Activated T-helper 1 cell treated with anti-CD3 and anti-CD28 coated beads, Interleukin-12 subunit alpha, Interleukin-12 subunit beta, Interleukin-2, Interleukin-4 antibody, amounts not matched to agents 30 ng/mL and 10 ng/mL and 1 ng/mL, durations not matched to agents 14 hours and 24 hours and 36 hours (primary cell): ENCODE results near the gene TAS2R31. TPM values are rescaled to one million over a fixed set of nuclear protein-coding genes. Genes with fewer than 3 reads are reported as not detected.
"Not testable (repeated sequence)": the region's sequence is repeated elsewhere in the genome, so short reads cannot be mapped to it uniquely, and the experiment has no call there.

Experiments used
- DNase-seq: peaks from one replicate; pipeline ENCODE4 v3.0.0; 2021; ENCODE audit warnings: low spot score
- H3K27ac Mint-ChIP-seq: one replicate; pipeline ENCODE4 v1.8.0; 2021; ENCODE audit warnings: mild to moderate bottlenecking, mixed read lengths
- H3K27me3 Mint-ChIP-seq: one replicate; pipeline ENCODE4 v1.8.0; 2022; ENCODE audit warnings: mild to moderate bottlenecking, moderate library complexity, mixed read lengths; ENCODE audit not compliant: insufficient read depth
- H3K36me3 Mint-ChIP-seq: one replicate; pipeline ENCODE4 v1.8.0; 2021; ENCODE audit warnings: low read depth, mixed read lengths
- H3K4me1 Mint-ChIP-seq: one replicate; pipeline ENCODE4 v1.8.0; 2021; ENCODE audit warnings: low read depth, mixed read lengths
- H3K4me3 Mint-ChIP-seq: one replicate; pipeline ENCODE4 v1.8.0; 2021; ENCODE audit warnings: mild to moderate bottlenecking, moderate library complexity, mixed read lengths
- H3K9me3 Mint-ChIP-seq: one replicate; pipeline ENCODE4 v1.8.0; 2021; ENCODE audit warnings: mixed read lengths
- intact Hi-C: fragments of 100-400 bp; cut with micrococcal nuclease; formaldehyde crosslinking; loops from one replicate; pipeline ENCODE4 v1.15.1; 2024
- total RNA-seq: library from RNA; stranded (reverse); gene quantifications from 2 replicates; pipeline ENCODE4 v1.2.3, GENCODE V29; 2022

Gene TAS2R31, protein sequence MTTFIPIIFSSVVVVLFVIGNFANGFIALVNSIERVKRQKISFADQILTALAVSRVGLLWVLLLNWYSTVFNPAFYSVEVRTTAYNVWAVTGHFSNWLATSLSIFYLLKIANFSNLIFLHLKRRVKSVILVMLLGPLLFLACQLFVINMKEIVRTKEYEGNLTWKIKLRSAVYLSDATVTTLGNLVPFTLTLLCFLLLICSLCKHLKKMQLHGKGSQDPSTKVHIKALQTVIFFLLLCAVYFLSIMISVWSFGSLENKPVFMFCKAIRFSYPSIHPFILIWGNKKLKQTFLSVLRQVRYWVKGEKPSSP
- 4.1 and 4.5 TPM in 2 replicates for total RNA-seq

DNA sequence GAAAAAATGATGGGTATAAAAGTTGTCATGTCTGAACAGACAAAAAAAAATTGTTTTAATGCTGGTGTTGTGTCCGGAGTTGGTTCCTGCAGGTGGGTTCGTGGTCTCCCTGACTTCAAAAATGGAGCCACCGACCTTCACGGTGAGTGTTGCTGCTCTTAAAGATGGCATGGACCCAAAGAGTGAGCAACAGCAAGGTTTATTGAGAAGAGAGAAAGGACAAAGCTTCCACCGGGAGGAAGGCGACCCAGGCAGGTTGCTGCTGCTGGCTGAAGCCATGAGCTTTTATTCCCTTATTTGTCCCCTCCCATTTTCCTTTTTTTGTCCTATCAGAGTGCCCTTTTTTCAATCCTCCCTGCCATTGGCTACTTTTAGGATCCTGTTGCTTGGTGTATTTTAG lies at the start of gene TAS2R31:
Gene TAS2R31 (minus strand): TSS at position 101 of the 400 bp plus-strand sequence. CDS start 72 bp downstream, at position 29.
- peaks cover 26% of the 10 kb centered on the region for H3K36me3 Mint-ChIP-seq
- no peak for DNase-seq
- H3K27me3 Mint-ChIP-seq: no peaks in the 10 kb centered on the region
- H3K27ac Mint-ChIP-seq: no peak within 1 kb of the TSS
- no peaks in the 10 kb centered on the region for H3K4me1 Mint-ChIP-seq
- H3K9me3 Mint-ChIP-seq: peaks cover 3% of the 10 kb centered on the region
- H3K4me3 Mint-ChIP-seq: no peak within 1 kb of the TSS
- intact Hi-C loops: no loop called here

GRCh38 chr12:11078246-11078645 lies 47.0 kb upstream of the TAS2R31 start:
- H3K27me3 Mint-ChIP-seq: no peaks in the 10 kb centered on the region
- H3K4me3 Mint-ChIP-seq: no peak overlapping the region
- peaks cover 14% of the 10 kb centered on the region for H3K9me3 Mint-ChIP-seq
- H3K4me1 Mint-ChIP-seq: no peaks in the 10 kb centered on the region
- no peak overlapping the region for H3K27ac Mint-ChIP-seq
- intact Hi-C loops: no loop called here
- H3K36me3 Mint-ChIP-seq: peaks cover 16% of the 10 kb centered on the region
- DNase-seq: no peak

- intact Hi-C loops: loop anchor here (2.0 kb wide), 1 partner anchor 57 kb away; no protein-coding TSS in a partner anchor
- Mint-ChIP-seq H3K27ac (no peak overlapping the region), H3K9me3 (peaks cover 7% of the 10 kb centered on the region), H3K27me3 (no peaks in the 10 kb centered on the region), H3K36me3 (peaks cover 11% of the 10 kb centered on the region), H3K4me1 (no peaks in the 10 kb centered on the region), H3K4me3 (no peak overlapping the region)
- DNase-seq: no peak
These were observed 44.4 kb upstream of the TAS2R31 start for GRCh38 chr12:11075642-11076041.

- H3K4me3 Mint-ChIP-seq: no peak overlapping the region
- no peaks in the 10 kb centered on the region for H3K27me3 Mint-ChIP-seq
- H3K4me1 Mint-ChIP-seq: no peaks in the 10 kb centered on the region
- no peak overlapping the region for H3K27ac Mint-ChIP-seq
- no peaks in the 10 kb centered on the region for H3K9me3 Mint-ChIP-seq
- no peak for DNase-seq
- no peaks in the 10 kb centered on the region for H3K36me3 Mint-ChIP-seq
- intact Hi-C loops: no loop called here
These were observed 40.2 kb upstream of the TAS2R31 start for GRCh38 chr12:11071414-11071813.

- Mint-ChIP-seq H3K27me3 (no peaks in the 10 kb centered on the region), H3K4me3 (no peak overlapping the region)
- intact Hi-C loops: no loop called here
These were observed 39.8 kb upstream of the TAS2R31 start for GRCh38 chr12:11070999-11071398.

GRCh38 chr12:11069854-11070365 lies 38.7 kb upstream of the TAS2R31 start:
- Mint-ChIP-seq H3K4me3 (no peak overlapping the region), H3K27ac (no peak overlapping the region), H3K36me3 (peaks cover 8% of the 10 kb centered on the region), H3K9me3 (peaks cover 4% of the 10 kb centered on the region), H3K4me1 (no peaks in the 10 kb centered on the region), H3K27me3 (no peaks in the 10 kb centered on the region)
- DNase-seq: no peak
- intact Hi-C loops: no loop called here

More at GRCh38 chr12:11070999-11071398, 39.8 kb upstream of the TAS2R31 start:
- no peak overlapping the region for H3K27ac Mint-ChIP-seq
- H3K4me1 Mint-ChIP-seq: no peaks in the 10 kb centered on the region
- no peaks in the 10 kb centered on the region for H3K9me3 Mint-ChIP-seq
- H3K36me3 Mint-ChIP-seq: peaks cover under 1% of the 10 kb centered on the region
- no peak for DNase-seq

DNA sequence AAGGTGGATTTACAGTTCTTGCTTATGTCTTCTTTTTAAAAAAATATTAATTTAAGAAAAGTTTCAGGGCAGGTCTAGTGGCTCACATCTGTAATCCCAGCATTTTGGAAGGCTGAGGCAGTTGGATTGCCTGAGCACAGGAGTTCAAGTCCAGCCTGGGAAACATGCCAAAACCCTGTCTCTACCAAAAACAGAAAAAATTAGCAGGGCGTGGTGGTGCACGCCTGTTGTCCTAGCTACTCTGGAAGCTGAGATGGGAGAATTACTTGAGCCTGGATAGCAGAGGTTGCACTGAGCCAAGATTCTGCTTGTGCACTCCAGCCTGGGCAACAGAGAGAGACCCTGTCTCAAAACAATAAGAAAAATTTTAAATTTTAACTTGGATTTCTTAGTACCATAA lies 36.3 kb upstream of the TAS2R31 start:
- DNase-seq: no peak
- Mint-ChIP-seq H3K27ac (no peak overlapping the region), H3K4me3 (no peak overlapping the region), H3K27me3 (no peaks in the 10 kb centered on the region), H3K36me3 (peaks cover 8% of the 10 kb centered on the region), H3K4me1 (no peaks in the 10 kb centered on the region), H3K9me3 (peaks cover 7% of the 10 kb centered on the region)
- intact Hi-C loops: no loop called here

GRCh38 chr12:11062194-11062593 lies 31.0 kb upstream of the TAS2R31 start, which contains the start of gene TAS2R46:
TSS of gene TAS2R46 (minus strand) at chr12:11062294. CDS start at chr12:11062294, 0 bp downstream.
- H3K27me3 Mint-ChIP-seq, H3K9me3 Mint-ChIP-seq, DNase-seq, intact Hi-C loops, H3K36me3 Mint-ChIP-seq, H3K4me1 Mint-ChIP-seq, H3K4me3 Mint-ChIP-seq, H3K27ac Mint-ChIP-seq: not testable (repeated sequence)

DNA sequence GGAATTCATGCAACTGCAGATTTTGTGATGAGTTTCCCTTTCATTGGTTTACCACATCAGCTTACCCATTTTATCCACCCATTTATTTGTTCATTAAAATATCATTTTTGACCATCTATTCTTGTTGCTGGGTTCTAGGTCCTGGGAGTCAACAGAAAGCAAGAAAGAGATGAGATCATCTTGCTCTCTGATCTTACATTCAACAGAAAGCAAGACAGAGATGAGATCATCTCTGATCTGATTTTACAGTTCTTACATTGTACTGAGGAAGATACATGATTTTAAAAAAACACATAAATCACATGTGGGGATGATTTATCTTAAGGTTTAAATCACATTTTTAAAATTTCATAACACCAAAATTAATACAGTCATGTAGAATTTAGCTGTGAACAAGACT lies 28.6 kb upstream of the TAS2R31 start:
- Mint-ChIP-seq H3K9me3 (peaks cover 4% of the 10 kb centered on the region), H3K27ac (no peak overlapping the region), H3K27me3 (no peaks in the 10 kb centered on the region), H3K4me1 (peaks cover 8% of the 10 kb centered on the region), H3K36me3 (no peaks in the 10 kb centered on the region), H3K4me3 (no peak overlapping the region)
- no peak for DNase-seq
- intact Hi-C loops: no loop called here

DNA sequence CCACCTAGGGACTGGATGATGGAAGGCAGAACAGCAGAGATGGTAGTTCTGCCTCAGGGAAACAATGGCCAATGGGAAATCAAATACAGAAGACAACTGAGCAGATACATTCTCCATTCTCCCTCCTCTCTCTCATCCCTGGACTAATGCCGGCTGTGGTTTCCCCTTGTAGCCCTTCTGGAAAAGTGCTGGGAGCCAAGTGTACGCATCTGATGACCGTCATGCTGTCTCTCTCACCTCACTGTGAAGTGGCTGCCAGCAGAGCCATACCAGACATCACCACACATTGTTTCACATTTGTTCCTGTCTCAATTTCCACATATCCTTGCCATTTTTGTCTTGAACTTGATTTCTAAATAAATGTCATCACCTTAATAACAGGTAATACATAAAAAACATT lies 27.8 kb upstream of the TAS2R31 start:
- Mint-ChIP-seq H3K27ac (no peak overlapping the region), H3K27me3 (no peaks in the 10 kb centered on the region)
- intact Hi-C loops: no loop called here

GRCh38 chr12:11055306-11055705 lies 24.1 kb upstream of the TAS2R31 start:
- Mint-ChIP-seq H3K4me3 (no peak overlapping the region), H3K36me3 (peaks cover 10% of the 10 kb centered on the region), H3K27ac (no peak overlapping the region), H3K9me3 (peaks cover 17% of the 10 kb centered on the region), H3K27me3 (no peaks in the 10 kb centered on the region), H3K4me1 (no peaks in the 10 kb centered on the region)
- intact Hi-C loops: no loop called here
- DNase-seq: no peak

More for the DNA sequence above, 27.8 kb upstream of the TAS2R31 start:
- no peak for DNase-seq
- H3K4me3 Mint-ChIP-seq: no peak overlapping the region
- peaks cover 4% of the 10 kb centered on the region for H3K9me3 Mint-ChIP-seq
- peaks cover 8% of the 10 kb centered on the region for H3K4me1 Mint-ChIP-seq
- no peaks in the 10 kb centered on the region for H3K36me3 Mint-ChIP-seq

- H3K4me3 Mint-ChIP-seq, H3K4me1 Mint-ChIP-seq, H3K27ac Mint-ChIP-seq, H3K27me3 Mint-ChIP-seq, intact Hi-C loops, DNase-seq: not testable (repeated sequence)
- Mint-ChIP-seq H3K9me3 (peaks cover 22% of the 10 kb centered on the region), H3K36me3 (peaks cover 28% of the 10 kb centered on the region)
These were observed 18.8 kb upstream of the TAS2R31 start for GRCh38 chr12:11049806-11050531.

- H3K9me3 Mint-ChIP-seq, H3K27ac Mint-ChIP-seq, H3K27me3 Mint-ChIP-seq, intact Hi-C loops, DNase-seq, H3K4me3 Mint-ChIP-seq, H3K4me1 Mint-ChIP-seq: not testable (repeated sequence)
- peaks cover 17% of the 10 kb centered on the region for H3K36me3 Mint-ChIP-seq
These were observed 10.2 kb upstream of the TAS2R31 start for GRCh38 chr12:11041366-11041765.
